HG03457 (cell line): ENCODE data around the gene TMEM273.

Experiments
- ATAC-seq: cut with Tn5 transposase; IDR thresholded peaks from one replicate; pipeline ENCODE4 v1.9.1; 2021; ENCODE audit warnings: moderate number of reproducible peaks; ENCODE audit not compliant: unreplicated experiment

TMEM273 gene

GRCh38 chr10:49177391-49178355 lies 10.5 kb downstream of the TMEM273 start:
- ATAC-seq: peak; percentile 76

GRCh38 chr10:49176310-49177268 lies 11.6 kb downstream of the TMEM273 start:
- no peak for ATAC-seq

GRCh38 chr10:49175587-49176309 lies 12.4 kb downstream of the TMEM273 start:
- no peak for ATAC-seq

DNA sequence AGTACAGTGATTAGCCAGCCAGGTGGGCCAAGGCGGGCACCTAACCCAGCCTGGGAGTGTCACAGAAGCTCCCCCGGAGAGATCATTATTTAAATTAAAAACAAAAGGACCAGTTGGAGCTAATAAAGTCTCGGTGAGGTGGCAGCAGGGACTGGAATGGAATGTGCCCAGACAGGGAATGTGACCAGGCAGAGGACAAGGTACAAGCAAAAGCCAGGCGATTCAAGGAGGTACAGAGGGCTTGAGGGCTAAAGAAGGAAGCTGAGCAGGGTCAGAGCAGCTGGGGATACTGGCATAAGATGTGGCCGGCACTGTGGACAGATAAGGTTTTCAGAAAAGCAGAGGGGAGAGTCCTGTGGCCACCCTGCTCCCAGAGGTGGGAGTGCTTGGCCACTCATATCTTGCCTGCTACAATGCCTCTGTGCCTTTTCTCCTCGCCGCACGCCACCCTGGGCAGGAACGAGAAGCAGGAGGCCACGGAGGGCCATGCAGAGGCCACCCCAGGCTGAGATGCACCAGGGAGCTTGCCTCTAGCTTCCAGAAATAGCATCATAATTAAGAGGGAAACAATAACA lies 13.2 kb downstream of the TMEM273 start:
- no peak for ATAC-seq

DNA sequence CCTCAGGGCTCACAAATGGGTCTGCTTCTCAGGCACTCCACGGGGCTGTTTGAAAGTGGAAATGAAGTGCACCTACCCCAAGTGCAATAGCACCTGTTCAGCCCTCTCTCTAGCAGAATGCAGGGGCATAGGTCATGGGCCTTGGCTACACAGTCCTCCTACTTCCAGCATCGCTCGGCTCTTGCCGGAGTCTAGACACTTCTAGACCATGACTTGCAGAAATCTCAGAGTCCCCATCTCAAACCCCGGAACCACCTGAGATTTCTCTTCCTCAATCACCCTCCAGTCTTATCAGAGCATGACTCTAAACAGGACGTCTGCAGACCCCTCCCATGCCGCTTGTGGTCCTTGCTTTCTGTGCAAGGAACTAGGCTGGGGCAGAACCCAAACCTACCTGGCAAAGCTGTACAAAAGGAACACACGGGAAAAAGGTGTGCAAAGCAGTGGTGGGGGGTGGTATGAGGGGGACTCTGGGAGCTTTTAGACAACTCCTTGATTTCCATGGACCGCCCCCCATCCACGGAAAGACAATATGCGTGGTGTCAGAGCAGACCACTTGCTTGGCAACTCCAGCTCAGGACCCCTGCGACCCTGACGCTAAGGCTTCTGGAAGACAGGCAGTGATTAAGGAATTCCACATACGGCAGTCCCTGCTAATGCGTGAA lies 13.8 kb downstream of the TMEM273 start:
- ATAC-seq: no peak

- ATAC-seq: no peak
Measured at GRCh38 chr10:49173853-49174252, 14.3 kb downstream of the TMEM273 start.

GRCh38 chr10:49173201-49173772 lies 14.9 kb downstream of the TMEM273 start:
- no peak for ATAC-seq

DNA sequence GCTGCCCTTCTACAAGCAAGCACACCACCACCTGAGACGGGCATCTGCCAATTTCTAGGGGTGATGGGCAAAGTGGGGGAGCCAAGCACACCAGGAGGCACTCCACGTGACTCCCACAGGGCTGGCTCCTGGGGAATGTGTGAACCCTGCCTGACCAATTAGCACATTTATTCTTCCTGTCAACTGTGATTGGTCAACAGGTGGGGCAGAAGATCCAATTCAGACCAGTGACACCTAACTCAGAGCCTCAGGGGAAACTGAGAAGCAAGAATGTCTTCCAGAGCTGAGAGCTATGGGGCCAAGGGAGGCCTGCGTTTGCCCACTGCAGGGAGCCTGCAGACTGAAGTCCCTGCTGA lies 15.4 kb downstream of the TMEM273 start:
- no peak for ATAC-seq

DNA sequence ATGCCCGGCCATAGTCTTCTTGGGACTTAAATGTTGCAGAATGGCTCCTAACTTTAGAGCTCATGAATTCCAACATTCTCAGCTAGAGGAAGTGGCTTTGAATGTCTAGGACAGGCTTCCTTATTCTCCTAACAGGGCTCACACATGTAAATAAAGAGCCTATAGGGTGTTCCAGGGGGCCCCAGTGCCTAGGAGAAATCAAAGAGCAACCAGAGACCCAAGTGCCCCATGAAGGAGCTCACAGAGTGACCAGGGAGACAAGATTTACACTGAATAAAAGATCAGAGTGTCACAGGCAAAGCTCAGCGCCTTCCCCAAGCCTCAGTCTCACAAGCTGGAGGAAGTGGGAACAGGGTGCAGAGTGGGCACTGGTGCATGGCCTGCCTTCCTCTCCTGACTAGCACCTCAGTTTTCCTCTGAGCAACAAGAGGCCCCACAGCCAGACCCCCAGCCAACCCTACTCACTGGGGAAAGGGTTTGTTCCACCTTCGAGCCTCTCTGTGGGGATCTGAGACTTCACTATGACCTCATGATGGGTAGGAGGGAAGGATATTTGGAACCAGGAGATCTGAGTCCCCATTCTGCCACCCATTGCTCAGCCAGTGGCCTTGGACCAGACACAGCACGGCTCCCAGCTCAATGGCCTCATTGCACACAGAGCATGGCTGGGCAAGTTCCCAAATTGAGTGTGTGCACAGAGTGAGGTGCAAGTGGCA lies 16.0 kb downstream of the TMEM273 start:
- ATAC-seq: no peak

- no peak for ATAC-seq
Measured at GRCh38 chr10:49171326-49172060, 16.7 kb downstream of the TMEM273 start.

DNA sequence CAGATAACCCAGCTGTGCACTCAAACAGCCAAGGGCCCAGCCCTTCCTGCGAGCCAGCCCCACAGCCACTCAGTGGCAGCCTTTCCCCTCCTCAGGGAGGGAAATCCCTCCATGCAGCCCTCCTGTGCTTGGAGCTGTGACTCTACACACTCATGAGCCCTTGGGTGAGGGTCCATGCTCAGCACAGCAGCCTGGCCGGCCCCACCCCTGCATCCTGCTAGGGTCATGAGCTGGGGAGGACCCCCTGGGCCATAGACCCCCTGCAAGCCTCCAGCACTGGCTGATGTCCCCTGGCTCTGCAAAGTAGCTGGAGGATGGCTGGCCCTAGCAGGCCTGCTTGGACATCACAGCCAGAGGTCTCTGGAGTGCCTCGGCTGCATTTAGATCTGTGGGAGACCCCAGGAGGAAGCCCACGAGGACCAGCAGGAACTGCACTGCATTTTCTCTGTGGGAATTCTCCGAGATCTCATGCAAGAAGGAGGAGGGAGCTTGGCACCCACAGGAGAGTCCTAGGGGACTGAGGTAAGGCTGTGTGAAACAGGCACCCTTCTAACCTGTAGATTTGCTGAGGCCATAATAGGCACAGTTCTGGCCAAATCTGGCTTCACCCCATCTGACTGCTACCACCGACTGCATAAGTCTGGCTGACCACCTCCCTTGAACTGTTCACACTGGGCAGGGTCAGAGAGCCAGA lies 17.4 kb downstream of the TMEM273 start:
- ATAC-seq: no peak

- ATAC-seq: no peak
Measured at GRCh38 chr10:49169776-49170175, 18.4 kb downstream of the TMEM273 start.

DNA sequence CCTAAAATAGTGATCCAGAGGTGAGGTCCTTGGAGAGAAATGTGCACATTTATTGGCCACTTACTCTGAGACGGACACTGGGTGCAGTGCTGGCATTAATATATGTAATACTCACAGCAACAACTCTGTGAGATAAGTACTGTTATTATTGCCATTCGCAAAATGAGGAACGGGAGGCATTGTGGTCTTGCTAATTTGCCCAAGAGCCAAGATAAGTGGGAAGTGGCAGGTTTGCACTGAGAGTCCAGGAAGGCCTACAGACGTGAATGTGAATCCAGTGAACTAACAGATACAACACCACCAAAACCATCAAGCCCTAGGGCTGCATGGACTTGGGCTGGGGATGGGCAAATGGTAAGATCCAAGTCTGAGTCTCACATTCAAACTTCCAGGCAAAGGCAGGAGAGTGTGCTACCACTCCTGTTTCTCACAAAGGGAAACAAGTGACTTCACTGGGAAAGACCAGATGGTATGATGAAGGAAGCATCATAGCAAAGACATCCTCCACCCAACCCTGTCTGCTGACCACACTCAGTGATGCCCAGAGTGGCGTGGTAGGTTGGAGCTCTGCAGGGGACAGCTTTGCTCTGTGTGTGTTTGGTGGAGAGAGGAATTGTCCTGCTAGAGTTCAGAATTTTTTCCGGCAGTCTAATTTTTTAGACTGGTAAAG lies 19.2 kb downstream of the TMEM273 start:
- ATAC-seq: no peak

DNA sequence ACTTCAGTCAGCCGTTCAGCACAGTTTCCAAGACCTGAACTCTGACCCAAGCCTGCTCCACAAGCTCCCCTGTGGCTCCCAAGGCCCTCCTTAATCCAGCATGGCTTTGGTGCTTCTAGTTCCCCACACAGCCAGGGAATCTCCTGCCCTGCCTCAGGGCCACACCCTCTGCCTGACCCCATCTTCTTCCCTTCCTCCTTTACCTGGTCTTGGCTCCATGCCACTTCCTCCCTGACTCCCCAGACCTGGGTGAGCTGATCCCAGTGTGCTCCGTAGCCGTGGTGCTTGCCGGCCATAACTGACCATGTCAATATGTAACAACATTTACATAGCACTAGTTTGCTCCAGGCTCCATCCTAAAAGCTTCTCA lies 20.0 kb downstream of the TMEM273 start:
- ATAC-seq: no peak

- no peak for ATAC-seq
Measured at GRCh38 chr10:49167425-49168170, 20.6 kb downstream of the TMEM273 start.

DNA sequence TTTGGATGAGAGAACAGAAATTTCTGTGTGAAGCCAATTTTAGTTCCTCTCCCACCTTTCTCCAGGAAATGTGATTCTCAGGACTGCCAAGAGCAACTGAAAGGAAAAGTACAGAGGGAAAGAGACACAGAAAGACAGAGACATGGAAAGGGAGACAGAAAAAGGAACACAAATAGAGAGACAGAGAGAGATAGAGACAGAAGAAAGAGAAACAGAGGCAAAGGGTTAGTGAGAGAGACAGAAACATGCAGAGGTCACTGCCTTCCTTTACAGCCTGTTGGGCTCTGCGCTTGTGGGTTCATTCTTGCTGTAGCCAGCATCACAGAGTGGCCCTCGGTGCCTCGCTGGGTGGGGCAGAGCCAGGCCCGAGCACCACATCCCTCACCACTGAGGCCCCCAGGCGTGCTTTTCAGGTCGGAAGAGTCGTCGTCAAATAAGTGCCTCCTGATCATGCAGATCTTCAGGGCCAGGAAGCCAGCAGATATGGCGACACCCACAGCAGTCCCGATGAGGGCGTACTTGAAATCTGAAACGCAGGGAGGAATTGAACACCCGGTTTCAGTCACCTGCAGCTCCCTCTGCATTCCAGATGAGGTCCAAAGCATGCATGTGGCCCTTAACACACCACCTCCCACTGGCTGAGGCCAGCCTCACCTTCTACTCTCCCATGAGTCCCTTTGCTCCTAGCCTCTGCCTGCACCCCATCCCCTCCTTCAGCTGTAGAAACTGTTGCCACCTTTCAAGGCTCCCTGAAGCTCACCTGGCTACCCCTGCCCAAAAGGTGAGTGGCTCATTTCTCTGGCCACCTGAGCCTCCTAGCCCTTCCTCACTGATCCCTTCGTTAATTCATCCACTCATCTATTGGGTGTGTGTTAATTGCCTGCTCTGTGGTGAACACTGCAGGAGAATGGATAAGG lies 21.4 kb downstream of the TMEM273 start:
- ATAC-seq: no peak
